ENCODE data around the gene P2RY14.

The P2RY14 gene

GRCh38 chr3:151293127-151293526 lies 14.8 kb upstream of the P2RY14 start:
- TF ChIP-seq FOXP2 (optimal IDR thresholded peaks at IDR 0.05; ENCODE audit: borderline replicate concordance, extremely low read depth, extremely low read length, insufficient read depth) (no peak), REST (IDR thresholded peaks at IDR 0.05; ENCODE audit: insufficient read depth in 1 of 2, low read depth in 2 of 2, low read length in 2 of 2) (no peak)

GRCh38 chr3:151290673-151291072 lies 12.3 kb upstream of the P2RY14 start:
- TF ChIP-seq TAF1 (IDR thresholded peaks at IDR 0.05; ENCODE audit: borderline replicate concordance, insufficient read depth, low read length) (no peak), POLR2AphosphoS5 (IDR thresholded peaks at IDR 0.05; ENCODE audit: low read depth, low read length) (no peak), FOXP2 (optimal IDR thresholded peaks at IDR 0.05; ENCODE audit: borderline replicate concordance, extremely low read depth, extremely low read length, insufficient read depth) (no peak), SIN3A (IDR thresholded peaks at IDR 0.05; ENCODE audit: borderline replicate concordance, insufficient read depth, low read length) (no peak), REST (IDR thresholded peaks at IDR 0.05; ENCODE audit: insufficient read depth in 1 of 2, low read depth in 2 of 2, low read length in 2 of 2) (no peak)

GRCh38 chr3:151289445-151289844 lies 11.1 kb upstream of the P2RY14 start:
- TF ChIP-seq POLR2AphosphoS5 (IDR thresholded peaks at IDR 0.05; ENCODE audit: low read depth, low read length): no peak

- TF ChIP-seq REST (IDR thresholded peaks at IDR 0.05; ENCODE audit: insufficient read depth in 1 of 2, low read depth in 2 of 2, low read length in 2 of 2) (no peak), POLR2AphosphoS5 (IDR thresholded peaks at IDR 0.05; ENCODE audit: low read depth, low read length) (no peak), TAF1 (IDR thresholded peaks at IDR 0.05; ENCODE audit: borderline replicate concordance, insufficient read depth, low read length) (no peak), SIN3A (IDR thresholded peaks at IDR 0.05; ENCODE audit: borderline replicate concordance, insufficient read depth, low read length) (no peak), FOXP2 (optimal IDR thresholded peaks at IDR 0.05; ENCODE audit: borderline replicate concordance, extremely low read depth, extremely low read length, insufficient read depth) (no peak)
These were observed 7.6 kb upstream of the P2RY14 start for GRCh38 chr3:151285940-151286339.

- no peak for TF ChIP-seq REST (IDR thresholded peaks at IDR 0.05; ENCODE audit: insufficient read depth in 1 of 2, low read depth in 2 of 2, low read length in 2 of 2)
- no peak for TF ChIP-seq TAF1 (IDR thresholded peaks at IDR 0.05; ENCODE audit: borderline replicate concordance, insufficient read depth, low read length)
- TF ChIP-seq POLR2AphosphoS5 (IDR thresholded peaks at IDR 0.05; ENCODE audit: low read depth, low read length): no peak
- TF ChIP-seq SIN3A (IDR thresholded peaks at IDR 0.05; ENCODE audit: borderline replicate concordance, insufficient read depth, low read length): no peak
- TF ChIP-seq FOXP2 (optimal IDR thresholded peaks at IDR 0.05; ENCODE audit: borderline replicate concordance, extremely low read depth, extremely low read length, insufficient read depth): no peak
These were observed 5.6 kb upstream of the P2RY14 start for GRCh38 chr3:151283907-151284461.
